NCI-H748 (cell line): Measurements from ENCODE around the gene RANBP3.
"Not testable (repeated sequence)": the region's sequence is repeated elsewhere in the genome, so short reads cannot be mapped to it uniquely, and the experiment has no call there.

Source experiments
- DNase-seq: peaks from one replicate; lab custom pipeline; 2025; ENCODE audit not compliant: unreplicated experiment; lab: John Stamatoyannopoulos, UW

The RANBP3 gene

GRCh38 chr19:5891938-5892771 lies 85.8 kb downstream of the RANBP3 start:
- peak; percentile 53 for DNase-seq

- DNase-seq, result no peak
Observed at GRCh38 chr19:5891572-5891937, 86.4 kb downstream of the RANBP3 start.

- no peak for DNase-seq
Observed at GRCh38 chr19:5890099-5890498, 87.8 kb downstream of the RANBP3 start.

- DNase-seq, result no peak
Observed at GRCh38 chr19:5889288-5889971, 88.5 kb downstream of the RANBP3 start.

- not testable (repeated sequence) for DNase-seq
Observed at GRCh38 chr19:5884065-5884811, 93.7 kb downstream of the RANBP3 start.

- not testable (repeated sequence) for DNase-seq
Observed at GRCh38 chr19:5883157-5883873, 94.6 kb downstream of the RANBP3 start.

GRCh38 chr19:5882421-5882968 lies 95.4 kb downstream of the RANBP3 start:
- DNase-seq, result no peak

GRCh38 chr19:5881543-5882299 lies 96.2 kb downstream of the RANBP3 start:
- peak; percentile 24 for DNase-seq

- DNase-seq, result no peak
Observed at GRCh38 chr19:5880604-5881078, 97.3 kb downstream of the RANBP3 start.

GRCh38 chr19:5880196-5880595 lies 97.7 kb downstream of the RANBP3 start:
- no peak for DNase-seq

- no peak for DNase-seq
Observed at GRCh38 chr19:5877882-5878281, 100.1 kb downstream of the RANBP3 start.

GRCh38 chr19:5877427-5877826 lies 100.5 kb downstream of the RANBP3 start:
- no peak for DNase-seq

GRCh38 chr19:5874496-5874895 lies 103.4 kb downstream of the RANBP3 start:
- DNase-seq, result not testable (repeated sequence)

- no peak for DNase-seq
Observed at GRCh38 chr19:5873617-5874199, 104.2 kb downstream of the RANBP3 start.

GRCh38 chr19:5870986-5871394 lies 107.0 kb downstream of the RANBP3 start:
- DNase-seq, result no peak

- DNase-seq, result no peak
Observed at GRCh38 chr19:5867201-5868136, 110.5 kb downstream of the RANBP3 start.
